ENCODE measurements around the gene GAB2. TPM values are rescaled to one million over a fixed set of nuclear protein-coding genes. Genes with fewer than 3 reads are reported as not detected.

The GAB2 gene
- total and polyA plus RNA-seq, 12 donors, result 2.4 to 22.4 (median 16.2) TPM

- H3K9me3 ChIP-seq (replicated peaks in 1 of 3), result no peaks in the 10 kb centered on the region
- WGBS, 4 donors, result 83 to 86% (median 85%) methylated on average over 9 of the region's 9 CpGs
- DNase-seq, result no peak
- H3K27me3 ChIP-seq, result no peaks in the 10 kb centered on the region
- H3K4me3 ChIP-seq, result no peak overlapping the region
- no peaks in the 10 kb centered on the region for H3K36me3 ChIP-seq (replicated peaks in 1 of 2)
- TF ChIP-seq POLR2A (IDR thresholded peaks at IDR 0.05), result no peak
- no peak for TF ChIP-seq CTCF (IDR thresholded peaks at IDR 0.05)
- H3K27ac ChIP-seq, result no peak overlapping the region
- intact Hi-C loops (cut with DNase I), result no loop called here
- peaks cover 4 to 21% of the 10 kb centered on the region in 2 donors for H3K4me1 ChIP-seq (replicated peaks in 1 of 2)
These were observed 39.8 kb downstream of the GAB2 start for GRCh38 chr11:78377625-78378418.

GRCh38 chr11:78376858-78377257 lies 40.8 kb downstream of the GAB2 start:
- no peaks in the 10 kb centered on the region for H3K9me3 ChIP-seq (replicated peaks in 1 of 3)
- no peak overlapping the region for H3K27ac ChIP-seq
- no peak overlapping the region for H3K4me3 ChIP-seq
- intact Hi-C loops (cut with DNase I), result no loop called here
- H3K4me1 ChIP-seq (replicated peaks in 1 of 2), result peaks cover 4 to 21% of the 10 kb centered on the region in 2 donors
- no peak for TF ChIP-seq CTCF (IDR thresholded peaks at IDR 0.05)
- no peak for TF ChIP-seq POLR2A (IDR thresholded peaks at IDR 0.05)
- WGBS, 4 donors, result 90 to 98% (median 96%) methylated on average over 3 of the region's 3 CpGs
- no peaks in the 10 kb centered on the region for H3K36me3 ChIP-seq (replicated peaks in 1 of 2)
- DNase-seq, result no peak
- no peaks in the 10 kb centered on the region for H3K27me3 ChIP-seq

GRCh38 chr11:78374917-78375316 lies 42.7 kb downstream of the GAB2 start:
- intact Hi-C loops (cut with DNase I), result no loop called here
- H3K4me3 ChIP-seq, result no peak overlapping the region
- H3K27ac ChIP-seq, result no peak overlapping the region
- no peaks in the 10 kb centered on the region for H3K9me3 ChIP-seq (replicated peaks in 1 of 3)
- no peak for TF ChIP-seq POLR2A (IDR thresholded peaks at IDR 0.05)
- TF ChIP-seq CTCF (IDR thresholded peaks at IDR 0.05), result no peak
- no peak for DNase-seq
- no peaks in the 10 kb centered on the region for H3K27me3 ChIP-seq
- H3K4me1 ChIP-seq (replicated peaks in 1 of 2), result peaks cover 4 to 31% of the 10 kb centered on the region in 2 donors
- 71 to 93% (median 90%) methylated on average over 3 of the region's 3 CpGs for WGBS, 4 donors
- no peaks in the 10 kb centered on the region for H3K36me3 ChIP-seq (replicated peaks in 1 of 2)

- H3K27ac ChIP-seq, result no peak overlapping the region
- H3K36me3 ChIP-seq (replicated peaks in 1 of 2), result no peaks in the 10 kb centered on the region
- H3K27me3 ChIP-seq, result no peaks in the 10 kb centered on the region
- H3K9me3 ChIP-seq (replicated peaks in 1 of 3), result no peaks in the 10 kb centered on the region
- 86 to 100% (median 92%) methylated on average over 1 of the region's 1 CpG for WGBS, 4 donors
- H3K4me3 ChIP-seq, result no peak overlapping the region
- TF ChIP-seq CTCF (IDR thresholded peaks at IDR 0.05), result no peak
- no peak for TF ChIP-seq POLR2A (IDR thresholded peaks at IDR 0.05)
- H3K4me1 ChIP-seq (replicated peaks in 1 of 2), result peaks cover 0 to 18% of the 10 kb centered on the region in 2 donors
- intact Hi-C loops (cut with DNase I), result no loop called here
- no peak for DNase-seq
These were observed 43.9 kb downstream of the GAB2 start for GRCh38 chr11:78373689-78374088.

Measured in adrenal gland (tissue), 12 donors.